Measurements from ENCODE around the gene EPS15.
"Not testable (repeated sequence)": the region's sequence is repeated elsewhere in the genome, so short reads cannot be mapped to it uniquely, and the experiment has no call there.

Gene EPS15

GRCh38 chr1:51512606-51513005 is 6.5 kb downstream of the EPS15 start:
- DNase-seq, result no peak

- DNase-seq, result no peak
Measured at GRCh38 chr1:51512120-51512519, 6.9 kb downstream of the EPS15 start.

GRCh38 chr1:51509773-51510172 is 9.3 kb downstream of the EPS15 start:
- DNase-seq, result no peak

- peak; percentile 47 for DNase-seq
Measured at GRCh38 chr1:51506537-51506936, 12.5 kb downstream of the EPS15 start.

- no peak for DNase-seq
Measured at GRCh38 chr1:51504806-51505525, 14.1 kb downstream of the EPS15 start.

GRCh38 chr1:51501218-51501630 is 17.8 kb downstream of the EPS15 start:
- not testable (repeated sequence) for DNase-seq

GRCh38 chr1:51499694-51500093 is 19.4 kb downstream of the EPS15 start:
- no peak for DNase-seq

- DNase-seq, result no peak
Measured at GRCh38 chr1:51498924-51499323, 20.1 kb downstream of the EPS15 start.

GRCh38 chr1:51497340-51497739 is 21.7 kb downstream of the EPS15 start:
- DNase-seq, result no peak

GRCh38 chr1:51494138-51494830 is 24.8 kb downstream of the EPS15 start:
- DNase-seq, result no peak

- no peak for DNase-seq
Measured at GRCh38 chr1:51491166-51491981, 27.7 kb downstream of the EPS15 start.

GRCh38 chr1:51489472-51489871 is 29.6 kb downstream of the EPS15 start:
- DNase-seq, result no peak

GRCh38 chr1:51488372-51489050 is 30.6 kb downstream of the EPS15 start:
- DNase-seq, result no peak

- no peak for DNase-seq
Measured at GRCh38 chr1:51487628-51488027, 31.4 kb downstream of the EPS15 start.

- no peak for DNase-seq
Measured at GRCh38 chr1:51484591-51484990, 34.5 kb downstream of the EPS15 start.

GRCh38 chr1:51482881-51483280 is 36.2 kb downstream of the EPS15 start:
- DNase-seq, result no peak

- not testable (repeated sequence) for DNase-seq
Measured at GRCh38 chr1:51474832-51475620, 44.0 kb downstream of the EPS15 start.

GRCh38 chr1:51473331-51474115 is 45.5 kb downstream of the EPS15 start:
- DNase-seq, result no peak

- DNase-seq, result no peak
Measured at GRCh38 chr1:51472359-51472758, 46.7 kb downstream of the EPS15 start.

- no peak for DNase-seq
Measured at GRCh38 chr1:51469518-51469917, 49.5 kb downstream of the EPS15 start.

GRCh38 chr1:51464828-51465227 is 54.2 kb downstream of the EPS15 start:
- DNase-seq, result no peak
